Nephron (organoid): ENCODE results near the gene RBM10.

Experiments used
- H3K27ac Mint-ChIP-seq, 3 experiments: 2 replicates each; pipeline ENCODE4 v1.8.0; 2020; ENCODE audit warnings: mixed read lengths in 3 of 3, mild to moderate bottlenecking in 2 of 3, moderate library complexity in 1 of 3
- H3K27me3 Mint-ChIP-seq: 2 replicates; pipeline ENCODE4 v1.8.0; 2021; ENCODE audit warnings: low read depth, mild to moderate bottlenecking, moderate library complexity, mixed read lengths
- H3K36me3 Mint-ChIP-seq: 2 replicates; pipeline ENCODE4 v1.8.0; 2020; ENCODE audit warnings: low read depth, mixed read lengths
- H3K4me1 Mint-ChIP-seq: 2 replicates; pipeline ENCODE4 v1.8.0; 2020; ENCODE audit warnings: mixed read lengths
- H3K4me3 Mint-ChIP-seq, 3 experiments: 2 replicates each; pipeline ENCODE4 v1.8.0; 2020; ENCODE audit warnings: mild to moderate bottlenecking in 3 of 3, mixed read lengths in 3 of 3, moderate library complexity in 2 of 3
- H3K9me3 Mint-ChIP-seq: 2 replicates; pipeline ENCODE4 v1.8.0; 2020; ENCODE audit warnings: mixed read lengths
- TF ChIP-seq, protein P1 (sequence below), 3 experiments: fragments of 200-600 bp; sonication (generic); IDR thresholded peaks; one replicate each; pipeline ENCODE4 v1.5.0; 2021; ENCODE audit warnings: antibody characterized with exemption in 3 of 3; ENCODE audit not compliant: unreplicated experiment in 3 of 3

The RBM10 gene

DNA sequence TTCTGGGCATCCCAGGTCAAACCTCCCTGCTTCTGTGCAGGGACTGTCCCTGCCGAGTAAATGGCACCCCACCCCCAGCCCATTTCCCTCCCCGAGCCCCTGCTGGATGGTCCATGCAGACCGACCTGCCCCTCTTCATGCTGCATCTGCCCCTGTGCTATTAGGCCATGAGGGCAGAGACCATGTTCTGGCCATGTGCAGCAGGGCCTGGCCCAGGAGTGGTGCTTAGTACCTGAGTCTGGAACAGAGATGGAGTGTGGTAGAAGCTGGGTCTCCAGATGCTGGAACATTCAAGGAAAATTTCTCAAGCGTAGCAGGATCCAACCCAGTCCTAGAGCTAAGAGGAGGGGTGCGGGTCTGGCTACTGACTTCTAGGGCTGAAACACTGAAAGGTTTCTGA lies 33.3 kb downstream of the RBM10 start:
- H3K4me1 Mint-ChIP-seq = no peaks in the 10 kb centered on the region
- H3K27me3 Mint-ChIP-seq = no peaks in the 10 kb centered on the region
- no peak overlapping the region for H3K27ac Mint-ChIP-seq
- TF ChIP-seq, protein P1, sequence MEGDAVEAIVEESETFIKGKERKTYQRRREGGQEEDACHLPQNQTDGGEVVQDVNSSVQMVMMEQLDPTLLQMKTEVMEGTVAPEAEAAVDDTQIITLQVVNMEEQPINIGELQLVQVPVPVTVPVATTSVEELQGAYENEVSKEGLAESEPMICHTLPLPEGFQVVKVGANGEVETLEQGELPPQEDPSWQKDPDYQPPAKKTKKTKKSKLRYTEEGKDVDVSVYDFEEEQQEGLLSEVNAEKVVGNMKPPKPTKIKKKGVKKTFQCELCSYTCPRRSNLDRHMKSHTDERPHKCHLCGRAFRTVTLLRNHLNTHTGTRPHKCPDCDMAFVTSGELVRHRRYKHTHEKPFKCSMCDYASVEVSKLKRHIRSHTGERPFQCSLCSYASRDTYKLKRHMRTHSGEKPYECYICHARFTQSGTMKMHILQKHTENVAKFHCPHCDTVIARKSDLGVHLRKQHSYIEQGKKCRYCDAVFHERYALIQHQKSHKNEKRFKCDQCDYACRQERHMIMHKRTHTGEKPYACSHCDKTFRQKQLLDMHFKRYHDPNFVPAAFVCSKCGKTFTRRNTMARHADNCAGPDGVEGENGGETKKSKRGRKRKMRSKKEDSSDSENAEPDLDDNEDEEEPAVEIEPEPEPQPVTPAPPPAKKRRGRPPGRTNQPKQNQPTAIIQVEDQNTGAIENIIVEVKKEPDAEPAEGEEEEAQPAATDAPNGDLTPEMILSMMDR (IDR thresholded peaks at IDR 0.05; ENCODE audit: unreplicated experiment in 3 of 3) = no peak
- H3K9me3 Mint-ChIP-seq = peaks cover 6% of the 10 kb centered on the region
- H3K4me3 Mint-ChIP-seq = no peak overlapping the region
- H3K36me3 Mint-ChIP-seq = peaks cover 51% of the 10 kb centered on the region

- TF ChIP-seq, protein P1 (IDR thresholded peaks at IDR 0.05; ENCODE audit: unreplicated experiment in 3 of 3) = no peak
- H3K4me3 Mint-ChIP-seq = no peak overlapping the region
- H3K4me1 Mint-ChIP-seq = no peaks in the 10 kb centered on the region
- no peak overlapping the region for H3K27ac Mint-ChIP-seq
- H3K36me3 Mint-ChIP-seq = peaks cover 44% of the 10 kb centered on the region
- no peaks in the 10 kb centered on the region for H3K27me3 Mint-ChIP-seq
- H3K9me3 Mint-ChIP-seq = peaks cover 6% of the 10 kb centered on the region
Measured at GRCh38 chrX:47179221-47179927, 34.4 kb downstream of the RBM10 start.

- Mint-ChIP-seq H3K27me3 (no peaks in the 10 kb centered on the region), H3K9me3 (peaks cover 6% of the 10 kb centered on the region), H3K36me3 (peaks cover 48% of the 10 kb centered on the region), H3K4me1 (no peaks in the 10 kb centered on the region), H3K4me3 (no peak overlapping the region), H3K27ac (no peak overlapping the region)
- TF ChIP-seq, protein P1 (IDR thresholded peaks at IDR 0.05; ENCODE audit: unreplicated experiment in 3 of 3) = no peak
Measured at GRCh38 chrX:47179928-47180255, 34.9 kb downstream of the RBM10 start.

- peaks cover 47% of the 10 kb centered on the region for H3K36me3 Mint-ChIP-seq
- H3K9me3 Mint-ChIP-seq = peaks cover 6% of the 10 kb centered on the region
- no peaks in the 10 kb centered on the region for H3K4me1 Mint-ChIP-seq
- no peaks in the 10 kb centered on the region for H3K27me3 Mint-ChIP-seq
- H3K27ac Mint-ChIP-seq = no peak overlapping the region
- TF ChIP-seq, protein P1 (IDR thresholded peaks at IDR 0.05; ENCODE audit: unreplicated experiment in 3 of 3) = no peak
- H3K4me3 Mint-ChIP-seq = no peak overlapping the region
Measured at GRCh38 chrX:47180346-47180745, 35.3 kb downstream of the RBM10 start.

- no peak overlapping the region for H3K27ac Mint-ChIP-seq
- H3K4me1 Mint-ChIP-seq = no peaks in the 10 kb centered on the region
- TF ChIP-seq, protein P1 (IDR thresholded peaks at IDR 0.05; ENCODE audit: unreplicated experiment in 3 of 3) = no peak
- H3K4me3 Mint-ChIP-seq = no peak overlapping the region
- peaks cover 48% of the 10 kb centered on the region for H3K36me3 Mint-ChIP-seq
- peaks cover 6% of the 10 kb centered on the region for H3K9me3 Mint-ChIP-seq
- no peaks in the 10 kb centered on the region for H3K27me3 Mint-ChIP-seq
Measured at GRCh38 chrX:47181301-47181700, 36.3 kb downstream of the RBM10 start.

DNA sequence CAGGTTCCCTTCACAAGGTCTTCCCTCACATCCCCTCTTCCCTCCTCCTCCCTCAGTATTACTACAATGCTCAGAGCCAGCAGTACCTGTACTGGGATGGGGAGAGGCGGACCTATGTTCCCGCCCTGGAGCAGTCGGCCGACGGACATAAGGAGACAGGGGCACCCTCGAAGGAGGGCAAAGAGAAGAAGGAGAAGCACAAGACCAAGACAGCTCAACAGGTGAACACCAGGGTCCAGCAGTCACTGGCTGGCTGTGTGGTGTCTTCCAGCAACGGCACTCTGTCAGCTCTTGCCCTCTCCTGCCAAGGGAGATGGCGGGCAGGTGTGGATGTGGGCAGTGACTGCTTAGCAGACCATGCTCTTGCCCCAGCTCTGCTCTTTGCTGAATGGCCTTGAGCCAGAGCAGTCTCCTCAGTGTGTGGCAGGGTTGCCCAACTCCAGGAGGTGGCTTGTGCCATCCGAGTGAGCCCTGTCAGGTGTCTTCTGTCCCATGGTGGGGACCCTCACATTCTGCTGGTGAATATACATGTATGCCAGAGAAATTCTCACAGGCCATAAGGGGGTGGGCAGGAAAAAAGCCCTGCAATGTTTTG lies 37.2 kb downstream of the RBM10 start:
- no peaks in the 10 kb centered on the region for H3K27me3 Mint-ChIP-seq
- H3K27ac Mint-ChIP-seq = no peak overlapping the region
- H3K4me3 Mint-ChIP-seq = no peak overlapping the region
- peaks cover 47% of the 10 kb centered on the region for H3K36me3 Mint-ChIP-seq
- peaks cover 6% of the 10 kb centered on the region for H3K9me3 Mint-ChIP-seq
- TF ChIP-seq, protein P1 (IDR thresholded peaks at IDR 0.05; ENCODE audit: unreplicated experiment in 3 of 3) = no peak
- no peaks in the 10 kb centered on the region for H3K4me1 Mint-ChIP-seq
